K562 (cell line): Measurements from ENCODE around the gene CTDSP2. TPM values are rescaled to one million over a fixed set of nuclear protein-coding genes. Genes with fewer than 3 reads are reported as not detected.

Experiments
- ATAC-seq: fragments of 200-7000 bp; cut with Tn5 transposase; 3 replicates; pipeline ENCODE4 v1.9.1; 2020; ENCODE audit warnings: moderate library complexity
- BruUV-seq: library from RNA; stranded (reverse); fragments of 400-500 nt; replicated peaks from 2 replicates; lab custom pipeline; 2021; lab: Mats Ljungman, UMichigan
- CTCF ChIA-PET: fragments of 300-600 bp; formaldehyde crosslinking; extraction: SDS; loops from one replicate; lab custom pipeline; 2021; ENCODE audit warnings: low intra/inter-chr PET ratio; lab: Yijun Ruan, JAX
- POLR2A ChIA-PET: fragments of 300-600, 350-650 bp; sonication (Branson Sonifier 250); formaldehyde crosslinking; extraction: SDS; loops from one replicate; lab custom pipeline; 2021; ENCODE audit warnings: antibody characterized with exemption, inconsistent platforms; lab: Yijun Ruan, JAX
- DNase-seq, 4 experiments: peaks; one replicate each; pipeline versions ENCODE4 v3.0.0 to v3.0.0-alpha.2; 2011 to 2018; ENCODE audit warnings: low spot score in 3 of 4, mixed read lengths in 3 of 4; ENCODE audit errors: extremely low read depth in 1 of 4
- FAIRE-seq: peaks from 2 replicates; lab custom pipeline; 2011; peaks lifted over from hg19 to GRCh38; lab: Jason Lieb, UNC
- H2AFZ ChIP-seq: 2 replicates; pipeline ENCODE4 v1.6.0; 2011; ENCODE audit warnings: low read depth, low read length, control low read depth, inconsistent platforms
- H3K27ac ChIP-seq: fragments of 200-600 bp; 3 replicates; pipeline ENCODE4 v1.8.0; 2011; ENCODE audit warnings: low read depth, mild to moderate bottlenecking, control low read depth, inconsistent platforms, low read length, moderate library complexity, mixed read lengths; ENCODE audit errors: extremely low read depth
- H3K27me3 ChIP-seq, 2 experiments: fragments of 300-600 bp in 1 of 2; 2 replicates in 1 of 2; 3 replicates in 1 of 2; pipeline versions ENCODE4 v1.6.0 to v1.8.0; 2011; ENCODE audit warnings: inconsistent platforms in 2 of 2, low read length in 2 of 2, mild to moderate bottlenecking in 1 of 2, mixed read lengths in 1 of 2, moderate library complexity in 1 of 2; ENCODE audit not compliant: control insufficient read depth in 2 of 2, insufficient read depth in 2 of 2
- H3K36me3 ChIP-seq: fragments of 300-600 bp; 3 replicates; pipeline ENCODE4 v1.8.0; 2011; ENCODE audit warnings: mild to moderate bottlenecking, low read length, inconsistent platforms; ENCODE audit not compliant: control insufficient read depth, insufficient read depth
- H3K4me1 ChIP-seq, 2 experiments: fragments of 200-600 bp in 1 of 2; replicated peaks in 1 of 2; 2 replicates in 1 of 2; 3 replicates in 1 of 2; pipeline versions ENCODE4 v1.5.1 to v1.8.0; 2011; ENCODE audit warnings: inconsistent platforms in 2 of 2, low read length in 2 of 2, mild to moderate bottlenecking in 1 of 2, mixed read lengths in 1 of 2, moderate library complexity in 1 of 2; ENCODE audit not compliant: control insufficient read depth in 2 of 2, insufficient read depth in 2 of 2
- H3K4me2 ChIP-seq: 2 replicates; pipeline ENCODE4 v1.6.1; 2011; ENCODE audit warnings: low read length, control low read depth, inconsistent platforms, mixed read lengths; ENCODE audit not compliant: insufficient read depth
- H3K4me3 ChIP-seq: fragments of 200-600 bp; sonication (generic), shearing (Covaris generic); 2 replicates; pipeline ENCODE4 v1.5.1; 2016; ENCODE audit warnings: control low read depth, inconsistent platforms
- H3K79me2 ChIP-seq: fragments of 200-600 bp; 3 replicates; pipeline ENCODE4 v1.8.0; 2011; ENCODE audit warnings: low read length, inconsistent platforms; ENCODE audit not compliant: control insufficient read depth, insufficient read depth
- H3K9ac ChIP-seq, 2 experiments: 2 replicates each; pipeline versions ENCODE4 v1.6.0 to v1.6.1; 2011; ENCODE audit warnings: low read depth in 2 of 2, low read length in 2 of 2, control low read depth in 1 of 2, inconsistent platforms in 1 of 2, mild to moderate bottlenecking in 1 of 2, mixed read lengths in 1 of 2; ENCODE audit not compliant: insufficient read depth in 1 of 2
- H3K9me1 ChIP-seq: one replicate; pipeline ENCODE4 v1.6.0; 2011; ENCODE audit warnings: inconsistent platforms, mild to moderate bottlenecking, low read length, moderate library complexity; ENCODE audit not compliant: control insufficient read depth, insufficient read depth
- H3K9me3 ChIP-seq: replicated peaks from 2 replicates; pipeline ENCODE4 v1.5.1; 2011; ENCODE audit warnings: low read depth, low read length, inconsistent platforms; ENCODE audit not compliant: control insufficient read depth, insufficient read depth
- H4K20me1 ChIP-seq: replicated peaks from 2 replicates; pipeline ENCODE4 v1.6.1; 2011; ENCODE audit warnings: low read length, inconsistent platforms, mixed read lengths; ENCODE audit not compliant: control insufficient read depth, insufficient read depth
- CC2D1A ChIP-seq: fragments of 450-650 bp; IDR thresholded peaks from 2 replicates; pipeline ENCODE4 v1.6.1; 2017; ENCODE audit warnings: mild to moderate bottlenecking
- CHCHD3 ChIP-seq: fragments of 250-450 bp; sonication (Bioruptor Pico); IDR thresholded peaks from 2 replicates; pipeline ENCODE4 v2.1.2; 2022; ENCODE audit warnings: mild to moderate bottlenecking
- FOXA1 ChIP-seq: fragments of 450-650 bp; IDR thresholded peaks from 2 replicates; pipeline ENCODE4 v1.6.1; 2016; ENCODE audit warnings: mild to moderate bottlenecking, borderline replicate concordance
- FOXJ3 ChIP-seq: sonication (generic); formaldehyde crosslinking; IDR thresholded peaks from 2 replicates; pipeline ENCODE4 v1.4.0; 2020; ENCODE audit warnings: mild to moderate bottlenecking, missing genetic modification reagents
- KDM2B ChIP-seq: fragments of 250-450 bp; sonication (Bioruptor Pico); IDR thresholded peaks from 2 replicates; pipeline ENCODE4 v1.8.0; 2021; ENCODE audit warnings: mild to moderate bottlenecking, moderate library complexity
- KLF1 ChIP-seq: fragments of 450-650 bp; IDR thresholded peaks from 2 replicates; pipeline ENCODE4 v1.6.1; 2016; ENCODE audit warnings: missing genetic modification characterization, missing compliant biosample characterization
- PCBP1 ChIP-seq: fragments of 200-400 bp; formaldehyde crosslinking; IDR thresholded peaks from 2 replicates; pipeline ENCODE4 v1.6.1; 2018; ENCODE audit warnings: mild to moderate bottlenecking, low read depth, low read length; ENCODE audit not compliant: poor library complexity, severe bottlenecking
- SMAD4 ChIP-seq: fragments of 250-450 bp; sonication (Bioruptor Pico); conservative IDR thresholded peaks from 2 replicates; pipeline ENCODE4 v1.8.0; 2021; ENCODE audit warnings: inconsistent platforms, mild to moderate bottlenecking, moderate library complexity
- SMARCE1 ChIP-seq: fragments of 450-650 bp; IDR thresholded peaks from 2 replicates; pipeline ENCODE4 v1.7.1; 2016; ENCODE audit warnings: mild to moderate bottlenecking
- ZC3H11A ChIP-seq: IDR thresholded peaks from 2 replicates; pipeline ENCODE4 v1.6.1; 2012; ENCODE audit warnings: low read depth, low read length, improper control_type of control experiment
- ZNF184 ChIP-seq: sonication (generic); formaldehyde crosslinking; IDR thresholded peaks from 2 replicates; pipeline ENCODE4 v1.5.0; 2020; ENCODE audit warnings: missing genetic modification reagents
- WGBS: fragments of 100-300 bp; shearing (Covaris generic); methylation state at CpG from one replicate; pipeline ENCODE4 v1.1.6; 2016; ENCODE audit warnings: low coverage, mixed read lengths; ENCODE audit not compliant: insufficient coverage; ENCODE audit errors: missing lambda C conversion rate; 5-methylcytosine and 5-hydroxymethylcytosine counted together
- in situ Hi-C: fragments of 300-500 bp; cut with MboI; formaldehyde crosslinking; loops from 4 replicates; pipeline ENCODE4 v1.15.0; 2018; ENCODE audit warnings: inconsistent platforms, mixed read lengths
- intact Hi-C: fragments of 100-400 bp; cut with micrococcal nuclease; formaldehyde crosslinking; loops from 2 replicates; pipeline ENCODE4 v1.14.2; 2022
- polyA plus RNA-seq, 8 experiments: library from polyadenylated mRNA; depleted of rRNA in 4 of 8; stranded (reverse) in 5 of 8; unstranded in 3 of 8; fragments of >200 nt; fragmentation: Nextera tagmentation in 2 of 8; fragmentation: Illumina TruSeq in 1 of 8; extraction: Ambion mirVana in 2 of 8; extraction: Trizol in 1 of 8; gene quantifications; 2 replicates each; pipeline versions ENCODE4 v1.2.1 to v1.2.3, GENCODE V29; 2011 to 2014; ENCODE audit warnings: inconsistent platforms in 1 of 8, missing spikeins in 1 of 8
- total RNA-seq, 7 experiments: library from RNA; depleted of rRNA in 6 of 7; stranded (reverse); fragments of >200 nt in 6 of 7; fragmentation: Illumina TruSeq in 2 of 7; extraction: Trizol in 2 of 7; gene quantifications; 2 replicates each; pipeline versions ENCODE4 v1.2.1 to v1.2.3, GENCODE V29; 2011 to 2021; ENCODE audit warnings: low replicate concordance in 1 of 7

Gene CTDSP2
- total and polyA plus RNA-seq, 9 of the 15 experiments (the other 6 are each of a cell fraction or from before 2014, with no cell fraction given), result 20.4 to 108 (median 47.7) TPM

DNA sequence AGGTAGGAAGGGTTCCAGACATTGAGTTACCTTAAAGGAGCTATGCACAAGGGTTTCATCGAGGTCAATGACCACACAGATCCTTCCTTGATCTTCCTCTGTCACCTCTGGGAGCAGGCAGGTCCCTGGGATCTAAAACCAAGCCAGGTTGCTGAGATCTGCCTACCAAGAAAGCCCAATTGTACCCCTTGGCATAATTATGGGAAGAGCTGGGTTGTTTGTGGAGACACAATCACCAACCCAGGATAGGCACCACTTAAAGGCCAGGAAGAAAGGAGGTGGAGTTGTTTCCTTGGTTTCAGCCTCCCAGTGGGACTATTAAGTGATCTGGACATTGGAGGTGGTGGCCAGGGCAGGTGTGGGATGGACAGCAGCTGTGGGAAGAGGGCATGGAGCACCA lies 19.6 kb downstream of the CTDSP2 start:
- ChIA-PET POLR2A (interaction anchor here (0.6 kb wide), 1 partner anchor 306 kb away, joined by 3 read pairs; no protein-coding TSS in a partner anchor), CTCF (interaction anchor here (9.0 kb wide), 1 partner anchor 79 kb away, joined by 227 read pairs; no protein-coding TSS in a partner anchor)
- Histone ChIP-seq H3K27ac (no peak overlapping the region), H3K9ac (no peak overlapping the region), H3K4me3 (no peak overlapping the region), H4K20me1 (peaks cover 34% of the 10 kb centered on the region), H3K4me1 (peaks cover 4 to 6% of the 10 kb centered on the region in 2 experiments; a peak in 3 of 5 replicates), H3K79me2 (peaks cover 28% of the 10 kb centered on the region), H3K27me3 (no peaks in the 10 kb centered on the region), H3K36me3 (peaks cover 83% of the 10 kb centered on the region), H2AFZ (no peak overlapping the region), H3K4me2 (no peak overlapping the region), H3K9me3 (no peaks in the 10 kb centered on the region), H3K9me1 (peaks cover 4% of the 10 kb centered on the region)
- intact Hi-C loops, result no loop called here
- FAIRE-seq (peak; percentile 80), DNase-seq (no peak), ATAC-seq (no peak)
- TF ChIP-seq KLF1 (tag), result no peak
- TF ChIP-seq CC2D1A, result no peak
- TF ChIP-seq KDM2B (CRISPR knock-in tag), result no peak
- no peak for TF ChIP-seq CHCHD3
- TF ChIP-seq SMARCE1, result no peak
- TF ChIP-seq ZC3H11A, result no peak
- no peak for TF ChIP-seq PCBP1
- TF ChIP-seq FOXA1, result no peak
- TF ChIP-seq ZNF184 (CRISPR knock-in tag), result no peak
- no peak for TF ChIP-seq FOXJ3 (CRISPR knock-in tag)
- TF ChIP-seq SMAD4 (CRISPR knock-in tag), result no peak
- WGBS, result 92% methylated on average over 1 of the region's 1 CpG
- in situ Hi-C loops, result loop anchor here (5.0 kb wide), 1 partner anchor 80 kb away; no protein-coding TSS in a partner anchor
- BruUV-seq, result no TSS peak
